GM19395 (cell line): ENCODE measurements around the gene OLFM4.

Source experiments
- ATAC-seq: cut with Tn5 transposase; IDR thresholded peaks from one replicate; pipeline ENCODE4 v1.9.1; 2021; ENCODE audit warnings: mild to moderate bottlenecking, moderate library complexity; ENCODE audit not compliant: unreplicated experiment

The OLFM4 gene

GRCh38 chr13:53014495-53015443, 13.8 kb upstream of the OLFM4 start:
- no peak for ATAC-seq

GRCh38 chr13:53015971-53016370, 12.6 kb upstream of the OLFM4 start:
- ATAC-seq: no peak

GRCh38 chr13:53017433-53017970, 11.1 kb upstream of the OLFM4 start:
- no peak for ATAC-seq

- no peak for ATAC-seq
Observed at GRCh38 chr13:53018690-53019647, 9.6 kb upstream of the OLFM4 start.

GRCh38 chr13:53020764-53021335, 7.8 kb upstream of the OLFM4 start:
- ATAC-seq: no peak

GRCh38 chr13:53023246-53023645, 5.4 kb upstream of the OLFM4 start:
- ATAC-seq: no peak

- no peak for ATAC-seq
Observed at GRCh38 chr13:53028063-53028462, 550 bp upstream of the OLFM4 start.

GRCh38 chr13:53032849-53033248, 4.2 kb downstream of the OLFM4 start:
- no peak for ATAC-seq

GRCh38 chr13:53038993-53039392, 10.4 kb downstream of the OLFM4 start:
- no peak for ATAC-seq

- ATAC-seq: no peak
Observed at GRCh38 chr13:53041968-53042516, 13.4 kb downstream of the OLFM4 start.

GRCh38 chr13:53042877-53043276, 14.3 kb downstream of the OLFM4 start:
- no peak for ATAC-seq

GRCh38 chr13:53043398-53043797, 14.8 kb downstream of the OLFM4 start:
- ATAC-seq: no peak

GRCh38 chr13:53045189-53045588, 16.6 kb downstream of the OLFM4 start:
- ATAC-seq: no peak

GRCh38 chr13:53048880-53049279, 20.3 kb downstream of the OLFM4 start:
- ATAC-seq: no peak

- no peak for ATAC-seq
Observed at GRCh38 chr13:53050151-53050550, 21.5 kb downstream of the OLFM4 start.

GRCh38 chr13:53052675-53053074, 24.1 kb downstream of the OLFM4 start:
- ATAC-seq: no peak

GRCh38 chr13:53054569-53054968, 26.0 kb downstream of the OLFM4 start:
- ATAC-seq: no peak

- no peak for ATAC-seq
Observed at GRCh38 chr13:53058065-53058679, 29.6 kb downstream of the OLFM4 start.

- ATAC-seq: no peak
Observed at GRCh38 chr13:53060840-53061490, 32.4 kb downstream of the OLFM4 start.

- ATAC-seq: no peak
Observed at GRCh38 chr13:53064731-53065130, 36.1 kb downstream of the OLFM4 start.
